ENCODE data around the gene BUD23.
"Not testable (repeated sequence)": the region's sequence is repeated elsewhere in the genome, so short reads cannot be mapped to it uniquely, and the experiment has no call there.

BUD23 gene, protein sequence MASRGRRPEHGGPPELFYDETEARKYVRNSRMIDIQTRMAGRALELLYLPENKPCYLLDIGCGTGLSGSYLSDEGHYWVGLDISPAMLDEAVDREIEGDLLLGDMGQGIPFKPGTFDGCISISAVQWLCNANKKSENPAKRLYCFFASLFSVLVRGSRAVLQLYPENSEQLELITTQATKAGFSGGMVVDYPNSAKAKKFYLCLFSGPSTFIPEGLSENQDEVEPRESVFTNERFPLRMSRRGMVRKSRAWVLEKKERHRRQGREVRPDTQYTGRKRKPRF

DNA sequence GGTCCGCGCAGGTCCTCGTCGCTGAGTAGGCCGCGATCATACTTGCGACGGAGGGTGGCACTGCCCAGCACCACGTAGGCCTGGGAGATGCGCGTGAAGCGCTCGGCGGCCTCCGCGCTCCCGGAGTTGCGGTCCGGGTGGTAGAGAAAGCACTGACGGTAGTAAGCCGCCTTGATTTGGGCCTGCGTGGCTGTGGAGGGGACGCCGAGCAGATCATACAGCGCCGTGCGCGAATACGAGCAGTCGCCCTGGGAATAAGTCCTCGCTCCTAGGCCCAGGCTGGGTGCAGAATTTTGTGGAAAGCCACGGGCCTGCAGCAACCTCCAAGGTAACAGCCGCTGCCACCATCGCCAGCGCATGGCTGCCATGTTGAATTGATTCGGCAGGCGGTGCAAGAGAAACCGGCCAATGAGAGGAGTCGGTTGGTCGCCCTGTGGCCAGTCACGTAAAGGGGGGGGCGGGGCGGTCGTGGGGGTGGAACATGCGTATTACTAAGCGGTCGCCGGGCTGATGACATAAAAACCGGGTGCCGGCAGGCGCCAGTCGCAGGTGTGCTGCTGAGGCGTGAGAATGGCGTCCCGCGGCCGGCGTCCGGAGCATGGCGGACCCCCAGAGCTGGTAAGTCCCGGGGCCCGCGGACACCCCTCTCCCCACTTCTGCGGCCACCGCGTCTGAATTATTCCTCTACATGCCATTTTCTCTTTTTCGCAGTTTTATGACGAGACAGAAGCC lies at the start of gene BUD23, which contains the start of gene DNAJC30:
BUD23 (plus strand) TSS at position 542 of the 732 bp plus-strand sequence; CDS start at position 571, 29 bp downstream.
DNAJC30 (minus strand) TSS at position 398 of the 732 bp plus-strand sequence; CDS start at position 368, 30 bp downstream.
- DNase-seq (ENCODE audit: insufficient read length, low spot score) (peak; percentile 95), FAIRE-seq (no peak)

DNA sequence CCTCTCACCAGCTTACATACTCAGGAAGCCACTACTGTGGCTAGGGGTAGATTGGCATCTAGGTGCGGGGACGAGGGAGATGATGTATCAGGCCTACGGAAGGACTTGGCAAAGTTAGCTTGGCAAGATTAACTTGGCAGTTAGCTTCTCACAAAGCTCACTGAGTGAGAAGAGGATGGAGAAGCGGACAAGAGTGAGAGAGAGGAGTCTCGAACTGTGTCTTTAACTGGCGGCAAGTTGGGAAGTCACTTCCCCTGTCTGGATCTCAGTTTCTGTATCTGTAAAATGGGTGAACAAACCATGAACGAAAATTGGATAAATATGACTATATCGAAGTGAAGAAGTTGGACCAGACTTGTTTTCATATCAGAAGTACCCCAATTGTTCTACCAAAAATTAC lies 49.6 kb upstream of the BUD23 start:
- DNase-seq (ENCODE audit: insufficient read length, low spot score) (no peak), FAIRE-seq (no peak)

GRCh38 chr7:73635428-73636200 lies 47.8 kb upstream of the BUD23 start:
- no peak for FAIRE-seq
- no peak for DNase-seq (ENCODE audit: insufficient read length, low spot score)

GRCh38 chr7:73638911-73639310 lies 44.5 kb upstream of the BUD23 start:
- FAIRE-seq (no peak), DNase-seq (ENCODE audit: insufficient read length, low spot score) (no peak)

- DNase-seq (ENCODE audit: insufficient read length, low spot score) (no peak), FAIRE-seq (no peak)
These were observed 40.6 kb upstream of the BUD23 start for GRCh38 chr7:73642834-73643233.

GRCh38 chr7:73644688-73645286 lies 38.6 kb upstream of the BUD23 start:
- DNase-seq (ENCODE audit: insufficient read length, low spot score) (no peak), FAIRE-seq (no peak)

- FAIRE-seq: no peak
These were observed 37.7 kb upstream of the BUD23 start for GRCh38 chr7:73645643-73646174.

GRCh38 chr7:73646785-73647724 lies 36.3 kb upstream of the BUD23 start:
- DNase-seq (ENCODE audit: insufficient read length, low spot score) (no peak), FAIRE-seq (no peak)

More at GRCh38 chr7:73645643-73646174, 37.7 kb upstream of the BUD23 start:
- DNase-seq (ENCODE audit: insufficient read length, low spot score): no peak

GRCh38 chr7:73647725-73648592 lies 35.4 kb upstream of the BUD23 start:
- no peak for DNase-seq (ENCODE audit: insufficient read length, low spot score)
- FAIRE-seq: no peak

- DNase-seq (ENCODE audit: insufficient read length, low spot score) (no peak), FAIRE-seq (no peak)
These were observed 34.6 kb upstream of the BUD23 start for GRCh38 chr7:73648593-73649332.

GRCh38 chr7:73649576-73649975 lies 33.8 kb upstream of the BUD23 start:
- DNase-seq (ENCODE audit: insufficient read length, low spot score) (no peak), FAIRE-seq (no peak)

- no peak for FAIRE-seq
- no peak for DNase-seq (ENCODE audit: insufficient read length, low spot score)
These were observed 32.9 kb upstream of the BUD23 start for GRCh38 chr7:73650524-73650923.

DNA sequence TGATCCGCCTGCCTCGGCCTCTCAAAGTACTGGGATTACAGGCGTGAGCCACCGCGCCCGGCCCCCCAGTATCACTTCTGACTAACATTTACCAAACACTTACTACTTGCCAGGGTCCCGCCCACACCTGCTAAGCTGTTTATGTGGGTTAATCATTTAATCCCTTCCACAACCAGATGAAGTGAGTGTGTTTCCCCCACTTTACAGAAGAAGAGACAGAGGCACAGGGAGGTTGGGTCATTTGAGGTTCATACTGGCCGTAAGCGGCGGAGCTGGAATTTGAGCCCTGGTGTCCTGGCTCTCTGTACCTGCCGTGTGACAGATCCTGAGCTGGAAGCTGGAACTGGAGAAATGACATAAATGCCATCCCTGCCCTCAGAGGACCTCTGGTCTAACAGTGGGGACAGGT lies 30.9 kb upstream of the BUD23 start:
- FAIRE-seq: no peak
- no peak for DNase-seq (ENCODE audit: insufficient read length, low spot score)

GRCh38 chr7:73655309-73655708 lies 28.1 kb upstream of the BUD23 start:
- FAIRE-seq; DNase-seq (ENCODE audit: insufficient read length, low spot score): not testable (repeated sequence)

- FAIRE-seq (no peak), DNase-seq (ENCODE audit: insufficient read length, low spot score) (no peak)
These were observed 23.4 kb upstream of the BUD23 start for GRCh38 chr7:73659983-73660382.

GRCh38 chr7:73660594-73660993 lies 22.8 kb upstream of the BUD23 start:
- DNase-seq (ENCODE audit: insufficient read length, low spot score); FAIRE-seq: not testable (repeated sequence)

- DNase-seq (ENCODE audit: insufficient read length, low spot score) (no peak), FAIRE-seq (no peak)
These were observed 20.4 kb upstream of the BUD23 start for GRCh38 chr7:73663033-73663432.
